ENCODE results near the gene NUP205.

- no peak for TF ChIP-seq SPI1 (IDR thresholded peaks at IDR 0.05; ENCODE audit: low read depth, low read length)
- 0 out of 2 replicates have a peak, but pooled peaks have one; percentile 12 for TF ChIP-seq TAF1 (IDR thresholded peaks at IDR 0.05; ENCODE audit: low read depth, low read length)
- peak; percentile 27; the same call in 1 of the 2 replicates for TF ChIP-seq POLR2A (IDR thresholded peaks at IDR 0.05; ENCODE audit: low read depth, low read length)
- no peak for TF ChIP-seq POLR2AphosphoS5 (IDR thresholded peaks at IDR 0.05; ENCODE audit: low read depth, low read length)
Measured at GRCh38 chr7:135558337-135558767, 635 bp downstream of the NUP205 start.

Measured in GM12891 (cell line).